KMS-11 (cell line): ENCODE measurements around the gene JMJD1C.

ENCODE experiments used
- H2AFZ ChIP-seq: fragments of 200-600 bp; sonication (generic); 2 replicates; pipeline ENCODE4 v1.6.1; 2016; ENCODE audit warnings: antibody characterized with exemption, mixed run types, low read depth
- H3K27ac ChIP-seq: fragments of 200-600 bp; sonication (generic); 2 replicates; pipeline ENCODE4 v1.6.1; 2016; ENCODE audit warnings: mild to moderate bottlenecking, mixed run types
- H3K27me3 ChIP-seq: fragments of 200-600 bp; sonication (generic); 2 replicates; pipeline ENCODE4 v1.6.1; 2017; ENCODE audit warnings: mild to moderate bottlenecking, low read depth, mixed run types, moderate library complexity; ENCODE audit not compliant: insufficient read depth
- H3K36me3 ChIP-seq: fragments of 200-600 bp; sonication (generic); 2 replicates; pipeline ENCODE4 v1.6.1; 2017; ENCODE audit warnings: mild to moderate bottlenecking, mixed run types; ENCODE audit not compliant: insufficient read depth
- H3K4me1 ChIP-seq: fragments of 200-600 bp; sonication (generic); 2 replicates; pipeline ENCODE4 v1.6.1; 2016; ENCODE audit warnings: mild to moderate bottlenecking, low read depth, mixed run types; ENCODE audit not compliant: poor library complexity, severe bottlenecking
- H3K4me2 ChIP-seq: fragments of 200-600 bp; sonication (generic); 2 replicates; pipeline ENCODE4 v1.7.0; 2016; ENCODE audit warnings: mild to moderate bottlenecking, mixed run types
- H3K4me3 ChIP-seq: fragments of 200-600 bp; sonication (generic); IDR thresholded peaks from 2 replicates; pipeline ENCODE4 v1.6.1; 2017; ENCODE audit warnings: low read depth, low read length, mixed read lengths; ENCODE audit not compliant: insufficient read depth
- H3K79me2 ChIP-seq: fragments of 200-600 bp; sonication (generic); 2 replicates; pipeline ENCODE4 v1.6.1; 2016; ENCODE audit warnings: low read depth, mixed run types; ENCODE audit not compliant: insufficient read depth
- H3K9ac ChIP-seq: fragments of 200-600 bp; sonication (generic); 2 replicates; pipeline ENCODE4 v1.6.1; 2016; ENCODE audit warnings: mild to moderate bottlenecking, mixed run types
- H4K20me1 ChIP-seq: fragments of 200-600 bp; sonication (generic); 2 replicates; pipeline ENCODE4 v1.6.1; 2016; ENCODE audit warnings: mild to moderate bottlenecking, mixed run types; ENCODE audit not compliant: insufficient read depth
- TF ChIP-seq, protein P1 (sequence below): fragments of 200-600 bp; sonication (generic); conservative IDR thresholded peaks from 2 replicates; pipeline ENCODE4 v1.6.1; 2017; ENCODE audit warnings: low read depth, mild to moderate bottlenecking, antibody characterized with exemption, low read length, moderate library complexity, mixed read lengths

Gene JMJD1C

GRCh38 chr10:63465293-63466143 lies at the start of gene JMJD1C:
Gene JMJD1C (minus strand): TSS chr10:63465977. CDS start chr10:63465662, 315 bp downstream.
- Histone ChIP-seq H3K79me2 (peaks cover 10% of the 10 kb centered on the region; the same call in 1 of the 2 replicates), H3K36me3 (no peaks in the 10 kb centered on the region), H2AFZ (peak within 1 kb of the TSS; percentile 69; the same call in 1 of the 2 replicates), H3K27me3 (no peaks in the 10 kb centered on the region), H3K4me2 (peak within 1 kb of the TSS; percentile 81), H3K4me1 (peaks cover 22% of the 10 kb centered on the region), H4K20me1 (peaks cover 19% of the 10 kb centered on the region), H3K27ac (peak within 1 kb of the TSS; percentile 49; the same call in 1 of the 2 replicates), H3K9ac (peak within 1 kb of the TSS; percentile 60; the same call in 1 of the 2 replicates), H3K4me3 (peak within 1 kb of the TSS; percentile 61)
- TF ChIP-seq, protein P1, sequence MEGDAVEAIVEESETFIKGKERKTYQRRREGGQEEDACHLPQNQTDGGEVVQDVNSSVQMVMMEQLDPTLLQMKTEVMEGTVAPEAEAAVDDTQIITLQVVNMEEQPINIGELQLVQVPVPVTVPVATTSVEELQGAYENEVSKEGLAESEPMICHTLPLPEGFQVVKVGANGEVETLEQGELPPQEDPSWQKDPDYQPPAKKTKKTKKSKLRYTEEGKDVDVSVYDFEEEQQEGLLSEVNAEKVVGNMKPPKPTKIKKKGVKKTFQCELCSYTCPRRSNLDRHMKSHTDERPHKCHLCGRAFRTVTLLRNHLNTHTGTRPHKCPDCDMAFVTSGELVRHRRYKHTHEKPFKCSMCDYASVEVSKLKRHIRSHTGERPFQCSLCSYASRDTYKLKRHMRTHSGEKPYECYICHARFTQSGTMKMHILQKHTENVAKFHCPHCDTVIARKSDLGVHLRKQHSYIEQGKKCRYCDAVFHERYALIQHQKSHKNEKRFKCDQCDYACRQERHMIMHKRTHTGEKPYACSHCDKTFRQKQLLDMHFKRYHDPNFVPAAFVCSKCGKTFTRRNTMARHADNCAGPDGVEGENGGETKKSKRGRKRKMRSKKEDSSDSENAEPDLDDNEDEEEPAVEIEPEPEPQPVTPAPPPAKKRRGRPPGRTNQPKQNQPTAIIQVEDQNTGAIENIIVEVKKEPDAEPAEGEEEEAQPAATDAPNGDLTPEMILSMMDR = no peak

- no peaks in the 10 kb centered on the region for H3K36me3 ChIP-seq
- no peak overlapping the region for H3K9ac ChIP-seq
- no peak overlapping the region for H3K4me3 ChIP-seq
- H3K79me2 ChIP-seq = peaks cover 70% of the 10 kb centered on the region
- TF ChIP-seq, protein P1 = no peak
- H3K4me2 ChIP-seq = peak overlapping the region; percentile 7; the same call in 1 of the 2 replicates
- H2AFZ ChIP-seq = no peak overlapping the region
- no peak overlapping the region for H3K27ac ChIP-seq
- no peaks in the 10 kb centered on the region for H4K20me1 ChIP-seq
- peaks cover 30% of the 10 kb centered on the region for H3K4me1 ChIP-seq
- H3K27me3 ChIP-seq = no peaks in the 10 kb centered on the region
These were observed 49.4 kb upstream of the JMJD1C start for GRCh38 chr10:63515002-63515763.

DNA sequence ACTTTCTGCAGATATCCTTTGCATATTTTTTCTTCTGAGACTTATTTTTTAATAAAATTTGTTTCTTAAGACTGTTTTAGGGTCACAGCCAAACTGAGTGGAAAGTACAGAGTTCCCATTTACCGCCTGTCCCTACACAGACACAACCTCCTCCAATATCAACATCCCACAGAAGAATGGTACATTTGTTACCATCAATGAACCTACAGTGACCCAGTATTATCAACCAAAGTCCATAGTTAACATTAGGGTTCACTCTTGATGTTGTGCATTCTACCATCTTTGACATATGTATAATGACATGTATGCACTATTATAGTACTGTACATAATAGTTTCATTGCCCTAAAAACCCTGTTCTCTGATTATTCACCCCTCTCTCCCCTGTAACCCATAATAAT lies 40.8 kb upstream of the JMJD1C start:
- Histone ChIP-seq H3K4me2 (no peak overlapping the region), H3K9ac (no peak overlapping the region), H3K27ac (no peak overlapping the region), H3K36me3 (no peaks in the 10 kb centered on the region), H3K27me3 (no peaks in the 10 kb centered on the region), H3K4me3 (no peak overlapping the region), H2AFZ (no peak overlapping the region), H3K4me1 (peaks cover 45% of the 10 kb centered on the region), H4K20me1 (no peaks in the 10 kb centered on the region; the same call in 1 of the 2 replicates), H3K79me2 (peaks cover 39% of the 10 kb centered on the region; the same call in 1 of the 2 replicates)
- TF ChIP-seq, protein P1 = no peak

DNA sequence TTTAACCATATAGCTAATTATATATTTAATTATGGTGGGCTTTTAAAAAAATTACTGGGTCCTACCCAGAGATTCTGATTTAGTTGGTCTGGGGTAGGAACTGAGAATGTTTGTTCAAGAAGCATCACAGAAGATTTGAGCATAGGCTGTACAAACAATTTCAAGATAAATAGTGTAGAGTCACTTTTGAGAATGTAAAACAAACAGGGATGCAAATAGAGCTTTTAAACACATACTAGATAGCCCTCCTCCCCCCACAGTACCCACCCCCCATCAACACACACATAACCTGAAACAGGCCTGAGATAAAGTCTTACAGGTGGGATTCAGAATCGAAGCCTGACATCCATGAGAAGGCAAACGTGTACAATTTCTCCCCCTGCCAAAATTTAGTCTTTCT lies 39.8 kb upstream of the JMJD1C start:
- Histone ChIP-seq H3K79me2 (peaks cover 39% of the 10 kb centered on the region; the same call in 1 of the 2 replicates), H3K4me3 (no peak overlapping the region), H3K9ac (no peak overlapping the region), H2AFZ (no peak overlapping the region), H3K27ac (no peak overlapping the region), H4K20me1 (no peaks in the 10 kb centered on the region; the same call in 1 of the 2 replicates), H3K4me1 (peaks cover 52% of the 10 kb centered on the region), H3K27me3 (no peaks in the 10 kb centered on the region), H3K36me3 (no peaks in the 10 kb centered on the region), H3K4me2 (no peak overlapping the region)
- TF ChIP-seq, protein P1 = no peak
